GM12891 (cell line): ENCODE measurements around the gene CCNT2.

Source experiments
- PAX5 ChIP-seq: IDR thresholded peaks from 2 replicates; pipeline ENCODE4 v1.6.1; 2011; ENCODE audit warnings: low read length, moderate library complexity, mild to moderate bottlenecking; ENCODE audit not compliant: insufficient read depth, severe bottlenecking
- POLR2A ChIP-seq: IDR thresholded peaks from 2 replicates; pipeline ENCODE4 v1.6.1; 2011; ENCODE audit warnings: low read depth, low read length, control low read depth
- POLR2AphosphoS5 ChIP-seq: IDR thresholded peaks from 2 replicates; pipeline ENCODE4 v1.6.1; 2011; ENCODE audit warnings: low read depth, low read length, control low read depth
- SPI1 ChIP-seq: IDR thresholded peaks from 2 replicates; pipeline ENCODE4 v1.6.1; 2011; ENCODE audit warnings: low read depth, low read length, control low read depth
- TAF1 ChIP-seq: IDR thresholded peaks from 2 replicates; pipeline ENCODE4 v1.6.1; 2011; ENCODE audit warnings: low read depth, low read length, control low read depth

DNA sequence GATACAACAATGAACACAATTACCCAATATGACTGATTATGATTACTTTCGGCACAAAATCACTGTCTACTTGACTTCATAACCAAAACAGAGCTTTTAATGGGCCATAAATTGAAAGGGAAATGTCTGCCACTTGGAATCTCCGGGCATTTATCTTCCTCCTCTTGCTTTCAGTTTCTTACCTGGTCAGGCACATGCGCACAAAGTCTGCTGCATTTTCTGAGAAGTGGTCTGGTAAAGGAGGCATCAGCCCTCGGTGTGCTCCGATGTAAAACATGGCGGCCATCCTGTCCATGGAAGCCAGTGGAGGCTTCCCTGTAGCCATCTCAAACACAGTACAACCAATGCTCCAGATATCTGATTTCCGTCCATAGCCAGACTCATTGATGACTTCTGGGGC, 62.0 kb downstream of the CCNT2 start:
- no peak for TF ChIP-seq POLR2AphosphoS5
- no peak for TF ChIP-seq PAX5
- no peak for TF ChIP-seq TAF1
- no peak for TF ChIP-seq POLR2A
- no peak for TF ChIP-seq SPI1
